Chondrocyte (in vitro differentiated cells): ENCODE data around the gene GBE1. TPM values are rescaled to one million over a fixed set of nuclear protein-coding genes. Genes with fewer than 3 reads are reported as not detected.

Source experiments
- DNase-seq: peaks from one replicate; pipeline ENCODE4 v3.0.0; 2021; ENCODE audit warnings: mixed read lengths, low spot score
- H3K27ac Mint-ChIP-seq: one replicate; pipeline ENCODE4 v1.8.0; 2021; ENCODE audit warnings: mild to moderate bottlenecking, moderate library complexity, mixed read lengths; ENCODE audit not compliant: unreplicated experiment
- H3K27me3 Mint-ChIP-seq: 2 replicates; pipeline ENCODE4 v1.8.0; 2021; ENCODE audit warnings: low read depth, mixed read lengths
- H3K36me3 Mint-ChIP-seq: 2 replicates; pipeline ENCODE4 v1.8.0; 2021; ENCODE audit warnings: low read depth, mixed read lengths
- H3K4me1 Mint-ChIP-seq: 2 replicates; pipeline ENCODE4 v1.8.0; 2021; ENCODE audit warnings: low read depth, mild to moderate bottlenecking, mixed read lengths
- H3K4me3 Mint-ChIP-seq: one replicate; pipeline ENCODE4 v1.8.0; 2021; ENCODE audit warnings: mild to moderate bottlenecking, moderate library complexity, mixed read lengths; ENCODE audit not compliant: unreplicated experiment
- H3K9me3 Mint-ChIP-seq: 2 replicates; pipeline ENCODE4 v1.8.0; 2021; ENCODE audit warnings: low read depth, mixed read lengths
- total RNA-seq: library from RNA; stranded (reverse); gene quantifications from 3 replicates; pipeline ENCODE4 v1.2.1, GENCODE V29; 2021
- TF ChIP-seq, protein P1 (sequence below): fragments of 200-600 bp; sonication (generic); IDR thresholded peaks from 2 replicates; pipeline ENCODE4 v1.5.0; 2021; ENCODE audit warnings: antibody characterized with exemption, mild to moderate bottlenecking, moderate library complexity

Gene GBE1
- total RNA-seq, 1 donor from 2014 or later, result 53.8 TPM

DNA sequence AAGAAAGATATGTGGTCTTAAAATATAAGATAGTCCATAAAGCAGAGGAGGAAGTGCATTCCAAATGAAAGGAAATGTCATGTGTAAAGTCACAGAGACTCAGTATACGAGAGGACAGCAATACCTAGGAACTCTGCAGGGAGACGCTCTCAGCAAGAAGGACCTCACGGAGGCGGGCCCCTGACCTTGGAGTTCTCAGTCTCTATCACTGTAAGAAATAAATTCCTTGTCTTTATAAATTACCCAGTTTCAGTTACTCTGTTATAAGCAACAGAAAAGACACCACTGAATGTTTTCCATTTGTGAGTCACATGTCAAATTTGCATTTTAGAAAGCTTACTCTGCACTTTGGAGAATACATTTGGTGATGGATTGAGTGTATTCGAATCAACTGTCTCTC lies 140.6 kb downstream of the GBE1 start:
- peaks cover 7% of the 10 kb centered on the region for H3K4me1 Mint-ChIP-seq

GRCh38 chr3:81612768-81613167 lies 148.7 kb downstream of the GBE1 start:
- no peak for DNase-seq
- no peaks in the 10 kb centered on the region for H3K4me1 Mint-ChIP-seq
- H3K27me3 Mint-ChIP-seq, result no peaks in the 10 kb centered on the region
- no peak overlapping the region for H3K27ac Mint-ChIP-seq
- H3K9me3 Mint-ChIP-seq, result no peaks in the 10 kb centered on the region
- TF ChIP-seq, protein P1, sequence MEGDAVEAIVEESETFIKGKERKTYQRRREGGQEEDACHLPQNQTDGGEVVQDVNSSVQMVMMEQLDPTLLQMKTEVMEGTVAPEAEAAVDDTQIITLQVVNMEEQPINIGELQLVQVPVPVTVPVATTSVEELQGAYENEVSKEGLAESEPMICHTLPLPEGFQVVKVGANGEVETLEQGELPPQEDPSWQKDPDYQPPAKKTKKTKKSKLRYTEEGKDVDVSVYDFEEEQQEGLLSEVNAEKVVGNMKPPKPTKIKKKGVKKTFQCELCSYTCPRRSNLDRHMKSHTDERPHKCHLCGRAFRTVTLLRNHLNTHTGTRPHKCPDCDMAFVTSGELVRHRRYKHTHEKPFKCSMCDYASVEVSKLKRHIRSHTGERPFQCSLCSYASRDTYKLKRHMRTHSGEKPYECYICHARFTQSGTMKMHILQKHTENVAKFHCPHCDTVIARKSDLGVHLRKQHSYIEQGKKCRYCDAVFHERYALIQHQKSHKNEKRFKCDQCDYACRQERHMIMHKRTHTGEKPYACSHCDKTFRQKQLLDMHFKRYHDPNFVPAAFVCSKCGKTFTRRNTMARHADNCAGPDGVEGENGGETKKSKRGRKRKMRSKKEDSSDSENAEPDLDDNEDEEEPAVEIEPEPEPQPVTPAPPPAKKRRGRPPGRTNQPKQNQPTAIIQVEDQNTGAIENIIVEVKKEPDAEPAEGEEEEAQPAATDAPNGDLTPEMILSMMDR, result no peak
- H3K36me3 Mint-ChIP-seq, result peaks cover 14% of the 10 kb centered on the region
- no peak overlapping the region for H3K4me3 Mint-ChIP-seq

More for the DNA sequence above, 140.6 kb downstream of the GBE1 start:
- no peaks in the 10 kb centered on the region for H3K36me3 Mint-ChIP-seq
- TF ChIP-seq, protein P1, result no peak
- no peak overlapping the region for H3K27ac Mint-ChIP-seq
- H3K4me3 Mint-ChIP-seq, result no peak overlapping the region
- no peaks in the 10 kb centered on the region for H3K27me3 Mint-ChIP-seq
- DNase-seq, result no peak
- H3K9me3 Mint-ChIP-seq, result no peaks in the 10 kb centered on the region

DNA sequence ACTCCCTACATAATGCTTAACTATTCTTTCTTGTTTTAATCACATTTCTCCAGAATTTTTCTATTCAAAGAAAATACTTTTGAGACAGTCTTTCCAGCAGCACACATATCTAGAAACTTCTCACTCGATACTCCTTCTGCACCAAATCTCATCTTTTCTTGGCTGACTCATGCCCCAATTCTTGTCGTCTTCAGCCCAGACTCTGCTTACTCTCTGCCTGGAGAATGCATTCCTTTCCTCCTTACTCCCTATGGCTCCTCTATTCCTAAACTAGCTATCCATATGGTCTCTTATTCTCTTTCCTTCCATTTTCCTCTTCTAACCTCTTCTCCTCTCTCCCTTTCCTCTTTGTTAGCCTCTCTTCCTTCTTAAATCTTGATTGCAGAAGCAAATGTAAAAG lies 158.7 kb downstream of the GBE1 start:
- no peak overlapping the region for H3K27ac Mint-ChIP-seq
- TF ChIP-seq, protein P1, result no peak
- no peak overlapping the region for H3K4me3 Mint-ChIP-seq
- H3K36me3 Mint-ChIP-seq, result no peaks in the 10 kb centered on the region
- no peaks in the 10 kb centered on the region for H3K9me3 Mint-ChIP-seq
- peaks cover 10% of the 10 kb centered on the region for H3K4me1 Mint-ChIP-seq
- no peak for DNase-seq
- H3K27me3 Mint-ChIP-seq, result no peaks in the 10 kb centered on the region

- no peaks in the 10 kb centered on the region for H3K27me3 Mint-ChIP-seq
- H3K27ac Mint-ChIP-seq, result no peak overlapping the region
- no peaks in the 10 kb centered on the region for H3K9me3 Mint-ChIP-seq
- DNase-seq, result no peak
- peaks cover 10% of the 10 kb centered on the region for H3K4me1 Mint-ChIP-seq
- H3K36me3 Mint-ChIP-seq, result no peaks in the 10 kb centered on the region
- TF ChIP-seq, protein P1, result no peak
- H3K4me3 Mint-ChIP-seq, result no peak overlapping the region
Observed at GRCh38 chr3:81601707-81602305, 159.6 kb downstream of the GBE1 start.

DNA sequence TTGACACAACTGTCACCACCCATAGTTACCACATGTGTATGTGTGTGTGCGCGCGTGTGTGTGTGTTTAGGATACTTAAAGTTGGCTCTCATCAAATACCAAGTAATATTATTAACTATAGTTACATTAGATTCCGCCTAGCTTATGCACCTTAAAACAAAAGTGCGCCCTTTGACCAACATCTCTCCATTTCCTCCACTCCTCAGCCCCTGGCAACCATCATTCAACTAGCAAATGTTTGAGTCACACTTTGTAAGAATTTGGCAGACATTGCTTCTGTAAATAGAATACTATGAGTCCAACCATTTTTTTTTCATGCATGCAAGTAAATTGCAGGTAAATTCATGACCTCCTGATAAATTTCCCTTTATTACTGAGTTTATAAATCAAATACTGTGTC lies 169.3 kb downstream of the GBE1 start:
- H3K27me3 Mint-ChIP-seq, result no peaks in the 10 kb centered on the region
- H3K27ac Mint-ChIP-seq, result no peak overlapping the region
- H3K9me3 Mint-ChIP-seq, result no peaks in the 10 kb centered on the region
- peaks cover 2% of the 10 kb centered on the region for H3K36me3 Mint-ChIP-seq
- TF ChIP-seq, protein P1, result no peak
- no peak for DNase-seq
- H3K4me3 Mint-ChIP-seq, result no peak overlapping the region
- peaks cover 33% of the 10 kb centered on the region for H3K4me1 Mint-ChIP-seq
